ENCODE data around the gene PKDCC. TPM values are rescaled to one million over a fixed set of nuclear protein-coding genes. Genes with fewer than 3 reads are reported as not detected.

The PKDCC gene
- total RNA-seq, 4 donors from 2014 or later, result 80.7 to 150 (median 117) TPM

GRCh38 chr2:42057902-42058450 lies 10.2 kb downstream of the PKDCC start:
- TF ChIP-seq, protein P1, sequence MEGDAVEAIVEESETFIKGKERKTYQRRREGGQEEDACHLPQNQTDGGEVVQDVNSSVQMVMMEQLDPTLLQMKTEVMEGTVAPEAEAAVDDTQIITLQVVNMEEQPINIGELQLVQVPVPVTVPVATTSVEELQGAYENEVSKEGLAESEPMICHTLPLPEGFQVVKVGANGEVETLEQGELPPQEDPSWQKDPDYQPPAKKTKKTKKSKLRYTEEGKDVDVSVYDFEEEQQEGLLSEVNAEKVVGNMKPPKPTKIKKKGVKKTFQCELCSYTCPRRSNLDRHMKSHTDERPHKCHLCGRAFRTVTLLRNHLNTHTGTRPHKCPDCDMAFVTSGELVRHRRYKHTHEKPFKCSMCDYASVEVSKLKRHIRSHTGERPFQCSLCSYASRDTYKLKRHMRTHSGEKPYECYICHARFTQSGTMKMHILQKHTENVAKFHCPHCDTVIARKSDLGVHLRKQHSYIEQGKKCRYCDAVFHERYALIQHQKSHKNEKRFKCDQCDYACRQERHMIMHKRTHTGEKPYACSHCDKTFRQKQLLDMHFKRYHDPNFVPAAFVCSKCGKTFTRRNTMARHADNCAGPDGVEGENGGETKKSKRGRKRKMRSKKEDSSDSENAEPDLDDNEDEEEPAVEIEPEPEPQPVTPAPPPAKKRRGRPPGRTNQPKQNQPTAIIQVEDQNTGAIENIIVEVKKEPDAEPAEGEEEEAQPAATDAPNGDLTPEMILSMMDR (IDR thresholded peaks at IDR 0.05; ENCODE audit: low read depth), result no peak

- TF ChIP-seq, protein P1 (IDR thresholded peaks at IDR 0.05; ENCODE audit: low read depth), result no peak
Observed at GRCh38 chr2:42059261-42059898, 11.6 kb downstream of the PKDCC start.

DNA sequence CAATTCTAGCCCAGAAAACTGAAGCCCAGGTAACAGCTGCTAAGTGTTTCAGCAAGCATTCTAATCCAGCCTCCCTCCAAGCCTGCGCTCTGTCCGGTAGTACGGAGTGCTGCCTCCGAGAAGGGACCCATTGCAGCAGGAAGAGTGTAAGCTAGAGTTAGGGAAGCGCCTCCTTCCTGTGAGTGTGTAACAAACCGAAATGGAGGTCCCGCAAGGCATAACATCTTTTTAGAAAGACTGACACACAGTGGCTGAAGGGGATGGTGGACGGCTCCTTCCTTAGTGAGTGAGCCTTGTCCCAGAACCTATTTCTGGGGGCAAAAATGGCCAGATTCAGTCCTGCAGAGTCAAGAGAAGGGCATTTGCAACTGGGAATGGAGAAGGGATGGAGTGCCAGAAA lies 12.2 kb downstream of the PKDCC start:
- TF ChIP-seq, protein P1 (IDR thresholded peaks at IDR 0.05; ENCODE audit: low read depth), result no peak

DNA sequence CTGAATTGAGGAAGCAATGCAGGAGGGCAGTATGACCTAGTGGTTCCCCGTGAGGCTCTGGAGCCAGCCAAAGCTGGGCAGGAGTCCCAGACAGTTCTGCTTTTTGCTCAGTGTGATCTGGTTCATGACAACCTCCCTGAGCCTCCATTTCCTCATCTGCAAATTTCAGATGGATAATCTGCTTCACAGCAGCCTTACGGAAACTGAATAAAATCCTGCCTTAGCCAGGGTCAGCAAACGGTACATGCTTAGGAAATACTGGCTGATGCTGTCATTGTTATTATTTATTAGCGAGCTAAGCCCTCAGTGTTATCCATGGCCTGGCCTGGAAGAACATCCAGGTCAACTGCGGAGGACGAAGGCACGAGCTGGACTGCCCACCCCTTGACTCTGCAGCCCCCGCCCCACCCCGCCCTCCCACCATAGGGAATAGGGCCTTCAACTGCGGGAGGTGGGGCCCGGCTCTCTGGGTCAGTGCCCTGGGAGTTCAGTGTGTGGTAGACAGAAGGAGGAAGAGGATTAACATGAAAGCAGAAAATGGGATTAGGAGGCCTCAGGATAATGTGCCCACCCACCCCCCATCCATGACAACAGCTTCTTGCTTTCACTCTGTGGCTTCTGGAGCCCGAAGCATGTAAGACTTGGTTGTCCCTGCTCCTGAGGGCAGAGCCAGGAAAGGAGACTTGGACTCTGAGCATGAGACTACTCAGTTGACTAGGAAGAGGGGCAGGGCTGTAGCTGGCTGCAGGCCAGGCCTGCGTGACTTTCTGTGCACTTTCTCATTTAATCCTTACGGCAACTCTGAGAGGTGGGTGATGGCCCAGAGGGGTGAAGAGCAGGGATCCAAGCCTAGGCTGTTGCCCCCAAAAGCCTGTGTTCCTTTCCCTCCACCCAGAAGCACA lies 13.1 kb downstream of the PKDCC start:
- TF ChIP-seq, protein P1 (IDR thresholded peaks at IDR 0.05; ENCODE audit: low read depth), result no peak

GRCh38 chr2:42061839-42062238 lies 14.0 kb downstream of the PKDCC start:
- TF ChIP-seq, protein P1 (IDR thresholded peaks at IDR 0.05; ENCODE audit: low read depth), result no peak

- TF ChIP-seq, protein P1 (IDR thresholded peaks at IDR 0.05; ENCODE audit: low read depth), result no peak
Observed at GRCh38 chr2:42063431-42064171, 15.8 kb downstream of the PKDCC start.
